Activated CD4-positive, alpha-beta memory T cell treated with anti-CD3 and anti-CD28 coated beads for 36 hours (primary cell): ENCODE results near the gene ARPC2. TPM values are rescaled to one million over a fixed set of nuclear protein-coding genes. Genes with fewer than 3 reads are reported as not detected.
"Not testable (repeated sequence)": the region's sequence is repeated elsewhere in the genome, so short reads cannot be mapped to it uniquely, and the experiment has no call there.

Source experiments
- CTCF ChIA-PET: fragments of 350-600 bp; sonication (Branson Sonifier 250); formaldehyde crosslinking; loops from one replicate; lab custom pipeline; 2021; ENCODE audit warnings: antibody characterized with exemption, inconsistent platforms; lab: Charles Lee
- POLR2A ChIA-PET: fragments of 350-600 bp; sonication (Branson Sonifier 250); formaldehyde crosslinking; loops from one replicate; lab custom pipeline; 2021; ENCODE audit warnings: antibody characterized with exemption; lab: Charles Lee
- DNase-seq: peaks from one replicate; pipeline ENCODE4 v3.0.0-alpha.2; 2020
- H3K27ac Mint-ChIP-seq: one replicate; pipeline ENCODE4 v1.8.0; 2021; ENCODE audit warnings: mixed read lengths
- H3K27me3 Mint-ChIP-seq: one replicate; pipeline ENCODE4 v1.8.0; 2021; ENCODE audit warnings: mixed read lengths
- H3K36me3 Mint-ChIP-seq: one replicate; pipeline ENCODE4 v1.8.0; 2021; ENCODE audit warnings: mixed read lengths
- H3K4me1 Mint-ChIP-seq: one replicate; pipeline ENCODE4 v1.8.0; 2021; ENCODE audit warnings: low read depth, mixed read lengths
- H3K4me3 Mint-ChIP-seq: one replicate; pipeline ENCODE4 v1.8.0; 2021; ENCODE audit warnings: mild to moderate bottlenecking, mixed read lengths
- H3K9me3 Mint-ChIP-seq: one replicate; pipeline ENCODE4 v1.8.0; 2021; ENCODE audit warnings: mixed read lengths
- intact Hi-C: fragments of 100-400 bp; cut with micrococcal nuclease; formaldehyde crosslinking; loops from one replicate; pipeline ENCODE4 v1.15.1; 2023
- total RNA-seq, 2 experiments: library from RNA; stranded (reverse); gene quantifications; one replicate each; pipeline ENCODE4 v1.2.3, GENCODE V29; 2021

ARPC2 gene
- total RNA-seq: 100 to 1,000 TPM; 564 to 570 TPM

- intact Hi-C loops: loop anchor here (1.0 to 5.0 kb wide), 2 partner anchors 53 to 680 kb away; partner anchors contain the start of genes AAMP and PNKD
- Mint-ChIP-seq H3K27me3 (no peaks in the 10 kb centered on the region), H3K36me3 (peaks cover 43% of the 10 kb centered on the region), H3K4me1 (peaks cover 34% of the 10 kb centered on the region), H3K4me3 (peak within 1 kb of the TSS; percentile 83), H3K27ac (peak within 1 kb of the TSS; percentile 91), H3K9me3 (no peaks in the 10 kb centered on the region)
- ChIA-PET CTCF (interaction anchor here (1.0 to 1.7 kb wide), 7 partner anchors 10 to 41 kb away, joined by 3 to 8 read pairs (median 4); no protein-coding TSS in a partner anchor), POLR2A (interaction anchor here (0.6 to 1.5 kb wide), 7 partner anchors 9 to 70 kb away, joined by 3 to 6 read pairs (median 4); partner anchors contain the start of genes AAMP and PNKD)
- DNase-seq: peak; percentile 97
These were observed at the start of gene ARPC2 for GRCh38 chr2:218216674-218217359. Gene ARPC2, plus strand, starts transcription at chr2:218217189. Its CDS starts 282 bp downstream, at chr2:218217471.

GRCh38 chr2:218168016-218168415 lies 49.0 kb upstream of the ARPC2 start:
- Mint-ChIP-seq H3K27ac (no peak overlapping the region), H3K27me3 (no peaks in the 10 kb centered on the region), H3K4me1 (peaks cover 17% of the 10 kb centered on the region), H3K36me3 (no peaks in the 10 kb centered on the region), H3K9me3 (no peaks in the 10 kb centered on the region), H3K4me3 (no peak overlapping the region)
- intact Hi-C loops: loop anchor here (5.0 kb wide), 2 partner anchors 89 to 104 kb away; partner anchors contain the start of genes AAMP and PNKD
- DNase-seq: no peak
- ChIA-PET POLR2A (no interaction called here), CTCF (interaction anchor here (0.6 to 2.9 kb wide), 8 partner anchors 10 to 1085 kb away, joined by 3 to 9 read pairs (median 4); partner anchors contain the start of genes RUFY4 and TUBA4B)

GRCh38 chr2:218168635-218169462 lies 48.1 kb upstream of the ARPC2 start:
- ChIA-PET POLR2A (no interaction called here), CTCF (interaction anchor here (0.6 to 2.9 kb wide), 5 partner anchors 11 to 102 kb away, joined by 3 to 9 read pairs (median 4); no protein-coding TSS in a partner anchor)
- no peak overlapping the region for H3K4me3 Mint-ChIP-seq
- no peaks in the 10 kb centered on the region for H3K36me3 Mint-ChIP-seq
- peak; percentile 75 for DNase-seq
- H3K4me1 Mint-ChIP-seq: peaks cover 17% of the 10 kb centered on the region
- no peaks in the 10 kb centered on the region for H3K27me3 Mint-ChIP-seq
- intact Hi-C loops: loop anchor here (5.0 kb wide), 2 partner anchors 88 to 103 kb away; partner anchors contain the start of genes AAMP and PNKD
- H3K27ac Mint-ChIP-seq: no peak overlapping the region
- H3K9me3 Mint-ChIP-seq: no peaks in the 10 kb centered on the region

- intact Hi-C loops: loop anchor here (5.0 kb wide), 2 partner anchors 87 to 102 kb away; partner anchors contain the start of genes AAMP and PNKD
- POLR2A ChIA-PET: no interaction called here
- Mint-ChIP-seq H3K27me3 (no peaks in the 10 kb centered on the region), H3K27ac (no peak overlapping the region), H3K4me1 (peaks cover 17% of the 10 kb centered on the region), H3K4me3 (no peak overlapping the region), H3K9me3 (no peaks in the 10 kb centered on the region), H3K36me3 (no peaks in the 10 kb centered on the region)
- CTCF ChIA-PET: interaction anchor here (0.8 to 1.7 kb wide), 4 partner anchors 7 to 101 kb away, joined by 3 to 4 read pairs (median 4); no protein-coding TSS in a partner anchor
- DNase-seq: no peak
These were observed 47.0 kb upstream of the ARPC2 start for GRCh38 chr2:218169757-218170546.

DNA sequence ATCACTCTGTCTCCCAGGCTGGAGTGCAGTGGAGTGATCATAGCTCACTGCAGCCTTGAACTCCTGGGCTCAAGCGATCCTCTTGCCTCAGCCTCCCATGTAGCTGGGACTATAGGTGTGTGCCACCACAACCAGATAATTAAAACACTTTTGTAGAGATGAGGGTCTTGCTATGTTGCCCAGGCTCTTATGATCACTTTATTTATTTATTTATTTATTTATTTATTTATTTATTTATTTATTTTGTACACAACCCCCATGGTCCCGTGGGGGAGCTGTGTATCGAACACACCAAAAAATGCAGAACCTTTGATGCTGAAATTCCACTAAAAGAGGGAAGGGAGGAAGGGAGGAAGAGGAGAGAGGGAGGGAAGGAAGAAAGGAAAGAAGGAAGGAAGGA lies 45.2 kb upstream of the ARPC2 start:
- H3K4me3 Mint-ChIP-seq, DNase-seq, POLR2A ChIA-PET, H3K27ac Mint-ChIP-seq, intact Hi-C loops, H3K36me3 Mint-ChIP-seq, H3K27me3 Mint-ChIP-seq, H3K9me3 Mint-ChIP-seq: not testable (repeated sequence)
- H3K4me1 Mint-ChIP-seq: peaks cover 13% of the 10 kb centered on the region
- CTCF ChIA-PET: interaction anchor here (0.7 to 1.7 kb wide), 5 partner anchors 9 to 550 kb away, joined by 3 to 5 read pairs (median 4); no protein-coding TSS in a partner anchor

DNA sequence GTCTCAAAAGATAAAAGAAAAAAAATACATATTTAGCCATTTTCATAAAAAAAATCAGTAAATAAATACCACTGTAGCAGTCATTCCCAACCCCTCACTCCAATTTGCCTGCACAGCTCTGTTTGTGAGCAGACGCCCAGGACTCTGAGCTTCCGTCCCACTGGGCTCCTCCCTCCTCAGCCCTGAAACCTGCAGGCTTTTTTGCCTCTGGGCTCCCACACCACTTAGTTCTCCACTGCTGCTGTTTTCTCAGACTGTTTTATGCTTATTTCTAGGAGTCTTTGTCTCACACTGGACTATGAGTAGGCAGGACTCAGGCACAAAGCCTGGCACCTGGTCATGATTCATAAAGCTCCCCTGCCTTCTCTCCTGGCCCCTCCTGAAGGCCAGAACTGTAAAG lies 44.1 kb upstream of the ARPC2 start:
- DNase-seq: no peak
- intact Hi-C loops: no loop called here
- Mint-ChIP-seq H3K27me3 (no peaks in the 10 kb centered on the region), H3K4me3 (no peak overlapping the region), H3K9me3 (no peaks in the 10 kb centered on the region), H3K27ac (no peak overlapping the region), H3K4me1 (peaks cover 4% of the 10 kb centered on the region), H3K36me3 (no peaks in the 10 kb centered on the region)
- ChIA-PET CTCF (interaction anchor here (1.1 to 1.2 kb wide), 2 partner anchors 13 to 83 kb away, joined by 3 to 5 read pairs; no protein-coding TSS in a partner anchor), POLR2A (no interaction called here)

- Mint-ChIP-seq H3K36me3 (no peaks in the 10 kb centered on the region), H3K27ac (no peak overlapping the region), H3K4me3 (no peak overlapping the region), H3K27me3 (no peaks in the 10 kb centered on the region), H3K9me3 (no peaks in the 10 kb centered on the region), H3K4me1 (no peaks in the 10 kb centered on the region)
- CTCF ChIA-PET: no interaction called here
- POLR2A ChIA-PET: no interaction called here
- no peak for DNase-seq
- intact Hi-C loops: no loop called here
These were observed 37.2 kb upstream of the ARPC2 start for GRCh38 chr2:218179782-218180181.

DNA sequence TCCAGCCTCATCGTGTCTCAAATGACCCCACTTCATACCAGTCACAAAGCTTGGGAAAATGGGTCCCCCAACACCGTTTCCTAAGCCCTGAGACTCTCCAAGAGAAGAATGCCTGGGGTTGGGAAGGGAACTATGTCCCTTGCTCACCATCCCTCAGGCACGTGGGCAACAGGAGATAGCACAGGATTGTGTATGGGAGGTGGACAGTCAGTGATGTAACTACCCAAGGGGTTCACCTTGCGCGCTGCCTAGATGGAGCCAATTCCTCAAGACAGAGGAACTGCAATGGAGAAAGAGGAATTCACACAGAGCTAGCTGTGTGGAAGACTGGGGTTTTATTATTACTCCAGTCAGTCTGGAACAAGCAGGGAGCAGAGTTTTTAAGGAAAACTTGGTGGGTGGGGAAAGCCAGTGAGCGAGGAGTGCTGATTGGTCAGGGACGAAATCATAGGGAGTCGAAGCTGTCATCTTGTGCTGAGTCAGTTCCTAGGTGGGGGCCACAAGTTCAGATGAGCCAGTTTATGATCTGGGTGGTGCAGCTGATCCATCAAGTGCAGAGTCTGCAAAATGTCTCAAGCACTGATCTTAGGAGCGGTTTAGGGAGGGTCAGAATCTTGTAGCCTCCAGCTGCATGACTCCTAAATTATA lies 36.4 kb upstream of the ARPC2 start:
- no peak overlapping the region for H3K4me3 Mint-ChIP-seq
- ChIA-PET CTCF (interaction anchor here (1.3 kb wide), 1 partner anchor 10 kb away, joined by 3 read pairs; no protein-coding TSS in a partner anchor), POLR2A (no interaction called here)
- no peaks in the 10 kb centered on the region for H3K4me1 Mint-ChIP-seq
- H3K27me3 Mint-ChIP-seq: no peaks in the 10 kb centered on the region
- no peak for DNase-seq
- no peak overlapping the region for H3K27ac Mint-ChIP-seq
- intact Hi-C loops: no loop called here
- no peaks in the 10 kb centered on the region for H3K9me3 Mint-ChIP-seq
- H3K36me3 Mint-ChIP-seq: no peaks in the 10 kb centered on the region

DNA sequence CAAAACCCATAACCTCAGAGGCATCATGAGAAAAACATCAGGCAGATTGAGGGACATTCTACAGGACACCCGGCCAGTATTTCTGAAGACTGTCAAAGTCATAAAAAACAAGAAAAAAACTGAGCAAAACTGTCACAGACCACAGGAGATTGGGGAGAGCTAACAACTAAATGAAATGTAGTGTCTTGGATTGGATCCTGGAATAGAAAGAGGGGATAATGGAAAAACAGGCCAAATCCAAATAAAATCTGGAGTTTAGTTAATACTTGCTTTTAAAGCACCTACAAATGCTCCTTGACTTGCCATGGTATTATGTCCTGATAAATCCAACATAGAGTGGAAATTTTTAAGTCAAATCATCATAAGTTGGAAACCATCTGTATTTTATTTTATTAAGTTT lies 32.7 kb upstream of the ARPC2 start:
- DNase-seq: no peak
- intact Hi-C loops: no loop called here
- ChIA-PET POLR2A (no interaction called here), CTCF (interaction anchor here (1.3 to 2.6 kb wide), 4 partner anchors 13 to 73 kb away, joined by 4 to 10 read pairs (median 7); no protein-coding TSS in a partner anchor)
- no peaks in the 10 kb centered on the region for H3K9me3 Mint-ChIP-seq
- H3K4me1 Mint-ChIP-seq: peaks cover 6% of the 10 kb centered on the region
- H3K27ac Mint-ChIP-seq: no peak overlapping the region
- H3K36me3 Mint-ChIP-seq: no peaks in the 10 kb centered on the region
- no peak overlapping the region for H3K4me3 Mint-ChIP-seq
- no peaks in the 10 kb centered on the region for H3K27me3 Mint-ChIP-seq

GRCh38 chr2:218186355-218186766 lies 30.6 kb upstream of the ARPC2 start:
- intact Hi-C loops: loop anchor here (1.0 kb wide), 3 partner anchors 43 to 84 kb away; partner anchors contain the start of genes AAMP and PNKD
- Mint-ChIP-seq H3K36me3 (no peaks in the 10 kb centered on the region), H3K27ac (no peak overlapping the region), H3K4me1 (peaks cover 6% of the 10 kb centered on the region), H3K9me3 (no peaks in the 10 kb centered on the region), H3K4me3 (no peak overlapping the region), H3K27me3 (no peaks in the 10 kb centered on the region)
- CTCF ChIA-PET: interaction anchor here (1.0 to 2.2 kb wide), 5 partner anchors 36 to 74 kb away, joined by 3 to 10 read pairs (median 4); partner anchors contain the start of gene GPBAR1
- POLR2A ChIA-PET: no interaction called here
- peak; percentile 81 for DNase-seq
